Lower leg skin (tissue), 4 donors: ENCODE results near the gene CPD. TPM values are rescaled to one million over a fixed set of nuclear protein-coding genes. Genes with fewer than 3 reads are reported as not detected.
"Not testable (repeated sequence)": the region's sequence is repeated elsewhere in the genome, so short reads cannot be mapped to it uniquely, and the experiment has no call there.

ENCODE experiments used
- DNase-seq, 2 donors: peaks; one replicate each; pipeline ENCODE4 v3.0.0-alpha.2; 2019; ENCODE audit warnings: low spot score in 2 of 2
- H3K4me3 ChIP-seq: fragments of 200-600 bp; sonication (generic); 2 replicates; pipeline ENCODE4 v1.5.1; 2017; ENCODE audit warnings: mild to moderate bottlenecking, low read depth; ENCODE audit not compliant: poor library complexity, severe bottlenecking
- CTCF ChIP-seq, 3 donors: fragments of 450-650 bp; IDR thresholded peaks; one replicate each; pipeline ENCODE4 v1.5.1; 2016; ENCODE audit warnings: antibody characterized with exemption in 3 of 3, mild to moderate bottlenecking in 3 of 3, moderate library complexity in 2 of 3
- POLR2A ChIP-seq, 2 donors: fragments of 450-650 bp; IDR thresholded peaks; one replicate each; pipeline ENCODE4 v1.6.1; 2016 to 2017; ENCODE audit warnings: antibody characterized with exemption in 2 of 2, mild to moderate bottlenecking in 1 of 2, moderate library complexity in 1 of 2
- WGBS, 2 donors: methylation state at CpG; one replicate each; pipeline ENCODE4 v1.1.5; 2018; 5-methylcytosine and 5-hydroxymethylcytosine counted together
- intact Hi-C: fragments of 100-400 bp; cut with DNase I; formaldehyde crosslinking; loops from one replicate; pipeline ENCODE4 v1.15.0; 2023; ENCODE audit warnings: low total_unique reads
- total RNA-seq, 4 donors: library from RNA; depleted of rRNA; stranded (reverse); fragments of >200 nt; gene quantifications; one replicate each; pipeline ENCODE4 v1.1.0, GENCODE V29; 2016

Gene CPD
- total RNA-seq, 4 donors from 2014 or later = 18.7 to 69.5 (median 48.5) TPM

- TF ChIP-seq POLR2A (IDR thresholded peaks at IDR 0.05) (no peak), CTCF (IDR thresholded peaks at IDR 0.05) (no peak)
- no peak for DNase-seq
- WGBS, 2 donors = 87 to 89% methylated on average over 4 of the region's 4 CpGs
- intact Hi-C loops = no loop called here
- H3K4me3 ChIP-seq = no peak overlapping the region
These were observed 75.9 kb downstream of the CPD start for GRCh38 chr17:30454635-30455034.

- intact Hi-C loops = no loop called here
- TF ChIP-seq POLR2A (IDR thresholded peaks at IDR 0.05) (no peak), CTCF (IDR thresholded peaks at IDR 0.05) (no peak)
- no peak for DNase-seq
- WGBS, 2 donors = 90 to 97% methylated on average over 6 of the region's 6 CpGs
- no peak overlapping the region for H3K4me3 ChIP-seq
These were observed 79.6 kb downstream of the CPD start for GRCh38 chr17:30458371-30458770.

DNA sequence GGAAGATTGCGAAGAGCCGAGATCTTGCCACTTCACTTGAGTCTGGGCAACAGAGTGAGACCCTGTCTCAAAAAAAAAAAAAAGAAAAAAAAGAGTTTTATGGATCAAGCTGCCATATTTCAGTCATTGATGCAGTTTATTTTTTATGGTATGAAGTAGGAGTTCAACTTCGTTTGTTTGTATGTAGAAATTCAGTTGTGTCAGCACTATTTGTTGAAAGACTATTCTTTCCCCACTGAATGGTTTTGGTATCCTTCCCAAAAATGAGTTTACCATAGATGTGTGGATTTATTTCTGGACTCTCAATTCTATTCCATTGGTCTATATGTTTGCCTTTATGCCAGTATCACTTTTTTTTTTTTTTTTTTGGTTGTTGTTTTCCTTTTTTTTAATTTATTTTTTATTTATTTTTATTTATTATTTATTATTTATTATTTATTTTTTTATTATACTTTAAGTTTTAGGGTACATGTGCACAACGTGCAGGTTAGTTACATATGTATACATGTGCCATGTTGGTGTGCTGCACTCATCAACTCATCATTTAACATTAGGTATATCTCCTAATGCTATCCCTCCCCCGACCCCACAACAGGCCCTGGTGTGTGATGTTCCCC lies 80.2 kb downstream of the CPD start:
- intact Hi-C loops, DNase-seq, H3K4me3 ChIP-seq: not testable (repeated sequence)
- WGBS, 2 donors = 93 to 95% methylated on average over 5 of the region's 5 CpGs

DNA sequence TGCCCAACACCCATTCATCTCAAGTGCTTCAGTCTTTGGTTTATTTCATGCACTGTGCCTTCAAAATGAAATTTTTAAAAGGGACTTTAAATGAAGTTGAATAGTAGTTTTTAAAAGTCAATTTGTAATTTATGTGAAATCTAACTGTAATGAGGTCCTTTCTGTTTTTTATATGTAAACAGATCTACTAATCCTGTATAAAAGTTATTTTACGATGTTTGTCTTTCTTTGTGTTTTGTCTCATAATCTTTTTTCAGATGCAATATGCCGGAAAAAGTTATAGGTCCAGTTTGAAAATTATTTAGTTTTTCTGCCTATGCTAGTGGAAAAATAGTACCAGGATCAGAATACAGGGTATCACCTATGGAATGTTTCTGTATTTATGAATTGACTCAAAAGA lies 89.7 kb downstream of the CPD start:
- intact Hi-C loops = no loop called here
- 74 to 96% methylated on average over 2 of the region's 2 CpGs for WGBS, 2 donors
- H3K4me3 ChIP-seq = no peak overlapping the region
- DNase-seq = no peak
- TF ChIP-seq POLR2A (IDR thresholded peaks at IDR 0.05) = no peak
- no peak for TF ChIP-seq CTCF (IDR thresholded peaks at IDR 0.05)

DNA sequence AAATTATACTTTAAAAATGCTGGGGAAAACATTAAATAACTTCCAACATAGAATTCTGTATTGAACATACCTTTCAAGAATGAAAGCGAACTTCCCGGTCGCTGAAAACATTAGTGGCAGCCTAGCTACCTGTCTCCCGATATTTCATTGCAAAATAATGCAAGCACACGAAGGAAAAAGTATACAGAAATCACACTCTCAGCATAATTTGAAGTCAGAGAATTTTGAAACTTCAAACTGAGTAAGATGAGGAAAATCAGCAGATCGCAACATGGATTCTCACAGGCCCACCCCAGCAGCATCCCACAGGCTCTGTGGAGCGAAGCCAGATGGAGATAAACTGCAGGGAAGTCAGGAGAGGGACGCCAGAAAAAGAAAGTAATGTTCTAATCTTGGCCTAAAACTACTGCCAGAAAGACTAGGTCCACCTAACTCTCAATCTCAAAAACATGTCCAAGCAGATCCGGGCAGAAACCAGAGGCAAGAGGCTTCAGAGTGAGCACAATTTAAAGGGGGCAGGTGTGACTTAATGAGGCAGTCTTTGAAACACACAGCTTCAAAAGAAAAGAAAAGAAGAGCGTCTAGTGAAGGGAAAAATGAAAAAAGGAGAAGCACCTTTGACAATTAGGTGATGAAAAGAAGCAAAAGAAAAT lies 93.6 kb downstream of the CPD start:
- no peak for DNase-seq
- TF ChIP-seq CTCF (IDR thresholded peaks at IDR 0.05) = no peak
- TF ChIP-seq POLR2A (IDR thresholded peaks at IDR 0.05) = no peak
- WGBS, 2 donors = 38 to 43% methylated on average over 10 of the region's 10 CpGs
- intact Hi-C loops = no loop called here
- H3K4me3 ChIP-seq = no peak overlapping the region

DNA sequence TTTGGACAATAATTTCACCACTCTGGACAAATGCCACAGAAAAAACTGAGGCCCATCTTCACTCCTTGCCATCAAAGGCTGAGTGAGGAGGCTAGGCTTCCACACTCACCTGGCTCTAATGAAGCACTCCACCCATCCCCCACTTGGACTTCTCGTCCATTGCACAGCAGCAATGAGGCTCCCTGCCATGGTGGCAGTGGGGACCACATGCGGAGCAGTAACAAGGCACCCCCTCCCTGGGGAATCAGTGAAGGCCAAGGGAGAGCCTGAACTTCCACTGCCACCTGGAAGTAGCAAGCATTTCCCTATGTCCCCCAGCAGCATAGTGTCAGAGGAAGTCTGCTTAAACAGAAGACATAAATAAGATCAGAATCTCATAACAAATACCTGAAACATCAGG lies 96.5 kb downstream of the CPD start:
- no peak for TF ChIP-seq CTCF (IDR thresholded peaks at IDR 0.05)
- TF ChIP-seq POLR2A (IDR thresholded peaks at IDR 0.05) = no peak
- WGBS, 2 donors = 88 to 100% methylated on average over 2 of the region's 2 CpGs
- intact Hi-C loops = no loop called here
- DNase-seq = no peak
- H3K4me3 ChIP-seq = no peak overlapping the region
